Liver (tissue), 9 donors: Measurements from ENCODE around the gene PPM1K. TPM values are rescaled to one million over a fixed set of nuclear protein-coding genes. Genes with fewer than 3 reads are reported as not detected.

Experiments
- DNase-seq: peaks from one replicate; pipeline ENCODE4 v3.0.0-alpha.2; 2017; ENCODE audit warnings: low spot score
- H3K27ac ChIP-seq, 2 donors: one replicate each; pipeline ENCODE4 v1.7.0; 2013; ENCODE audit warnings: inconsistent platforms in 2 of 2, low read length in 2 of 2, control low read depth in 1 of 2, low read depth in 1 of 2, mild to moderate bottlenecking in 1 of 2
- H3K27me3 ChIP-seq, 4 donors: one replicate each; pipeline versions ENCODE4 v1.6.1 to v1.7.0; 2013; ENCODE audit warnings: low read length in 3 of 4, inconsistent platforms in 1 of 4, mild to moderate bottlenecking in 1 of 4, moderate library complexity in 1 of 4; ENCODE audit not compliant: control insufficient read depth in 4 of 4, insufficient read depth in 4 of 4
- H3K36me3 ChIP-seq, 4 donors: one replicate each; pipeline versions ENCODE4 v1.6.1 to v1.7.0; 2013; ENCODE audit warnings: low read length in 3 of 4, mild to moderate bottlenecking in 3 of 4, low read depth in 1 of 4, moderate library complexity in 1 of 4; ENCODE audit not compliant: control insufficient read depth in 4 of 4, insufficient read depth in 3 of 4
- H3K4me1 ChIP-seq, 4 donors: one replicate each; pipeline versions ENCODE4 v1.6.1 to v1.7.0; 2013; ENCODE audit warnings: low read length in 3 of 4, mild to moderate bottlenecking in 3 of 4, moderate library complexity in 1 of 4; ENCODE audit not compliant: control insufficient read depth in 4 of 4, insufficient read depth in 4 of 4
- H3K4me3 ChIP-seq, 3 donors: one replicate each; pipeline versions ENCODE4 v1.6.1 to v1.7.0; 2013; ENCODE audit warnings: low read length in 3 of 3, control low read depth in 1 of 3, low read depth in 1 of 3, mild to moderate bottlenecking in 1 of 3
- H3K9ac ChIP-seq, 2 donors: one replicate each; pipeline ENCODE4 v1.7.0; 2013; ENCODE audit warnings: low read length in 2 of 2, mild to moderate bottlenecking in 2 of 2, moderate library complexity in 2 of 2, control low read depth in 1 of 2, low read depth in 1 of 2
- H3K9me3 ChIP-seq, 4 donors: one replicate each; pipeline versions ENCODE4 v1.6.1 to v1.7.0; 2013; ENCODE audit warnings: low read length in 3 of 4; ENCODE audit not compliant: control insufficient read depth in 4 of 4
- EGR1 ChIP-seq, 2 donors: IDR thresholded peaks; 2 replicates each; pipeline ENCODE4 v1.6.1; 2016 to 2018; ENCODE audit warnings: antibody characterized with exemption in 2 of 2, low read depth in 2 of 2
- FOXA1 ChIP-seq: IDR thresholded peaks from 2 replicates; pipeline ENCODE4 v1.6.1; 2016; ENCODE audit warnings: antibody characterized with exemption
- FOXA2 ChIP-seq: IDR thresholded peaks from 2 replicates; pipeline ENCODE4 v1.6.1; 2016; ENCODE audit warnings: antibody characterized with exemption
- HNF4A ChIP-seq, 2 donors: conservative IDR thresholded peaks; 2 replicates each; pipeline ENCODE4 v1.6.1; 2016; ENCODE audit warnings: antibody characterized with exemption in 2 of 2, mild to moderate bottlenecking in 2 of 2
- JUND ChIP-seq, 2 donors: IDR thresholded peaks; 2 replicates each; pipeline ENCODE4 v1.6.1; 2016; ENCODE audit warnings: antibody characterized with exemption in 2 of 2
- NR2F2 ChIP-seq: IDR thresholded peaks from 2 replicates; pipeline ENCODE4 v1.6.1; 2016; ENCODE audit warnings: antibody characterized with exemption
- RAD21 ChIP-seq, 2 donors: IDR thresholded peaks; 2 replicates each; pipeline ENCODE4 v1.6.1; 2016; ENCODE audit warnings: antibody characterized with exemption in 2 of 2, mild to moderate bottlenecking in 2 of 2
- RXRA ChIP-seq, 2 donors: IDR thresholded peaks; 2 replicates each; pipeline ENCODE4 v1.6.1; 2017 to 2018; ENCODE audit warnings: antibody characterized with exemption in 2 of 2, mild to moderate bottlenecking in 1 of 2
- SP1 ChIP-seq: IDR thresholded peaks from 2 replicates; pipeline ENCODE4 v1.6.1; 2018; ENCODE audit warnings: antibody characterized with exemption, mild to moderate bottlenecking
- TAF1 ChIP-seq: conservative IDR thresholded peaks from 2 replicates; pipeline ENCODE4 v1.6.1; 2016; ENCODE audit warnings: antibody characterized with exemption, mild to moderate bottlenecking
- WGBS: extraction: QIAGEN DNeasy Blood & Tissue Kit; methylation state at CpG from one replicate; pipeline ENCODE4 v1.1.7; 2013; 5-methylcytosine and 5-hydroxymethylcytosine counted together
- polyA plus RNA-seq, 2 donors: library from polyadenylated mRNA; stranded (reverse) in 1 of 2; unstranded in 1 of 2; fragments of 200-250 nt in 1 of 2; fragments of >200 nt in 1 of 2; fragmentation: Nextera tagmentation in 1 of 2; extraction: Ambion mirVana in 1 of 2; gene quantifications; one replicate each; pipeline versions ENCODE4 v1.2.1 to v1.2.3, GENCODE V29; 2013 to 2015
- total RNA-seq, 2 donors: library from RNA; depleted of rRNA; stranded (reverse); fragments of >200 nt; gene quantifications; one replicate each; pipeline ENCODE4 v1.2.3, GENCODE V29; 2014
- TF ChIP-seq, protein P1 (sequence below): IDR thresholded peaks from 2 replicates; pipeline ENCODE4 v1.6.1; 2016; ENCODE audit warnings: antibody characterized with exemption
- TF ChIP-seq, protein P2 (sequence below): IDR thresholded peaks from 2 replicates; pipeline ENCODE4 v1.6.1; 2016; ENCODE audit warnings: antibody characterized with exemption, mild to moderate bottlenecking
- TF ChIP-seq, protein P3 (sequence below): fragments of 150-350 bp; IDR thresholded peaks from 2 replicates; pipeline ENCODE4 v1.5.1; 2017; ENCODE audit warnings: improper control_type of control experiment, low read depth, low read length; ENCODE audit not compliant: missing input control
- TF ChIP-seq, protein P4 (sequence below): IDR thresholded peaks from 2 replicates; pipeline ENCODE4 v1.6.1; 2016; ENCODE audit warnings: antibody characterized with exemption
- TF ChIP-seq, protein P5 (sequence below): IDR thresholded peaks from 2 replicates; pipeline ENCODE4 v1.6.1; 2016; ENCODE audit warnings: antibody characterized with exemption
- donor health status: healthy.
- donor health status: healthy.
- donor health status: healthy.
- donor health status: healthy.
- donor health status: healthy.

Gene PPM1K
- total and polyA plus RNA-seq, 4 donors = 1.3 to 12.7 (median 6.7) TPM

DNA sequence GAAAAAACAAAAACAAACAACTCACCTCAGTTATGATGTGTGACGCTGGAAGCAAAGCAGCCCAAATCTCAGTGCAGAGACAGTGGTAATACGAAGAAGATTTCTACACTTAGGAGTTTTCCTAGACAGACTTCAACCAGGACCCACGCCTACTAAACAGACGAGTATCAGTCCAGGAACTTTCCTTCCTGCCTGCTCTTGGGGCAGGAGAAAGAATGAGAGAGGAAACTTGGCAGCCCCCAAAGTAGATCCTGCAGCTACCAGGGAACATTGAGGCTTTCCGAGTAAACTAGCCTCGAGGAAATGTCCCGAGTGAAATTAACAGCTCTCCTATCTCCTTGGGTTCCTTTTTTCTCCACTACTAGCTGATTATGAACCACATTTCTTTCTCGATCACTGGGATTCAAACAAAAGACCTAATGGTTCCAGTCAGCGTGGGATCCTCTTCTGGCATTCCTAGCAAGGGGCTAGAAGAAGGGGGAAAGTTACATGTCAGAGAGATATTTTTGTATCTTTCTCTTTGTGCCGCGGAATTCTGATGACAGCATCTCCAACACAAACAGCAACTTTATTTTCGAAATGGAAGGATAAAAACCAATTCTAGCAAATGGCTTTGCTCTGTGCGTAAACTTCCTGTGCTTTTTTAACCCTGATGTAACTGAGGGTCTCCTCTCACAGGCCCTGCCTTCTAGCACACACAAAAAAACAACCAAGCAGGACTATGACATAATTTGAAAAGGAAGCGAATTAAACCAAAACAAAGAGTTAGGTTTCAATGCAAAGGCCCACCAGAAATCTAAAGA lies 53.2 kb downstream of the PPM1K start:
- no peak for DNase-seq
- TF ChIP-seq NR2F2 (no peak), RXRA (IDR thresholded peaks at IDR 0.05) (no peak), RAD21 (IDR thresholded peaks at IDR 0.05) (no peak), FOXA2 (no peak), JUND (IDR thresholded peaks at IDR 0.05) (no peak), TAF1 (no peak), EGR1 (IDR thresholded peaks at IDR 0.05; ENCODE audit: low read depth in 2 of 2) (no peak), HNF4A (conservative IDR thresholded peaks at IDR 0.05) (no peak), SP1 (no peak), FOXA1 (no peak)
- TF ChIP-seq, protein P1, sequence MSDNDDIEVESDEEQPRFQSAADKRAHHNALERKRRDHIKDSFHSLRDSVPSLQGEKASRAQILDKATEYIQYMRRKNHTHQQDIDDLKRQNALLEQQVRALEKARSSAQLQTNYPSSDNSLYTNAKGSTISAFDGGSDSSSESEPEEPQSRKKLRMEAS = no peak
- TF ChIP-seq, protein P2, sequence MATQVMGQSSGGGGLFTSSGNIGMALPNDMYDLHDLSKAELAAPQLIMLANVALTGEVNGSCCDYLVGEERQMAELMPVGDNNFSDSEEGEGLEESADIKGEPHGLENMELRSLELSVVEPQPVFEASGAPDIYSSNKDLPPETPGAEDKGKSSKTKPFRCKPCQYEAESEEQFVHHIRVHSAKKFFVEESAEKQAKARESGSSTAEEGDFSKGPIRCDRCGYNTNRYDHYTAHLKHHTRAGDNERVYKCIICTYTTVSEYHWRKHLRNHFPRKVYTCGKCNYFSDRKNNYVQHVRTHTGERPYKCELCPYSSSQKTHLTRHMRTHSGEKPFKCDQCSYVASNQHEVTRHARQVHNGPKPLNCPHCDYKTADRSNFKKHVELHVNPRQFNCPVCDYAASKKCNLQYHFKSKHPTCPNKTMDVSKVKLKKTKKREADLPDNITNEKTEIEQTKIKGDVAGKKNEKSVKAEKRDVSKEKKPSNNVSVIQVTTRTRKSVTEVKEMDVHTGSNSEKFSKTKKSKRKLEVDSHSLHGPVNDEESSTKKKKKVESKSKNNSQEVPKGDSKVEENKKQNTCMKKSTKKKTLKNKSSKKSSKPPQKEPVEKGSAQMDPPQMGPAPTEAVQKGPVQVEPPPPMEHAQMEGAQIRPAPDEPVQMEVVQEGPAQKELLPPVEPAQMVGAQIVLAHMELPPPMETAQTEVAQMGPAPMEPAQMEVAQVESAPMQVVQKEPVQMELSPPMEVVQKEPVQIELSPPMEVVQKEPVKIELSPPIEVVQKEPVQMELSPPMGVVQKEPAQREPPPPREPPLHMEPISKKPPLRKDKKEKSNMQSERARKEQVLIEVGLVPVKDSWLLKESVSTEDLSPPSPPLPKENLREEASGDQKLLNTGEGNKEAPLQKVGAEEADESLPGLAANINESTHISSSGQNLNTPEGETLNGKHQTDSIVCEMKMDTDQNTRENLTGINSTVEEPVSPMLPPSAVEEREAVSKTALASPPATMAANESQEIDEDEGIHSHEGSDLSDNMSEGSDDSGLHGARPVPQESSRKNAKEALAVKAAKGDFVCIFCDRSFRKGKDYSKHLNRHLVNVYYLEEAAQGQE = no peak
- TF ChIP-seq, protein P3, sequence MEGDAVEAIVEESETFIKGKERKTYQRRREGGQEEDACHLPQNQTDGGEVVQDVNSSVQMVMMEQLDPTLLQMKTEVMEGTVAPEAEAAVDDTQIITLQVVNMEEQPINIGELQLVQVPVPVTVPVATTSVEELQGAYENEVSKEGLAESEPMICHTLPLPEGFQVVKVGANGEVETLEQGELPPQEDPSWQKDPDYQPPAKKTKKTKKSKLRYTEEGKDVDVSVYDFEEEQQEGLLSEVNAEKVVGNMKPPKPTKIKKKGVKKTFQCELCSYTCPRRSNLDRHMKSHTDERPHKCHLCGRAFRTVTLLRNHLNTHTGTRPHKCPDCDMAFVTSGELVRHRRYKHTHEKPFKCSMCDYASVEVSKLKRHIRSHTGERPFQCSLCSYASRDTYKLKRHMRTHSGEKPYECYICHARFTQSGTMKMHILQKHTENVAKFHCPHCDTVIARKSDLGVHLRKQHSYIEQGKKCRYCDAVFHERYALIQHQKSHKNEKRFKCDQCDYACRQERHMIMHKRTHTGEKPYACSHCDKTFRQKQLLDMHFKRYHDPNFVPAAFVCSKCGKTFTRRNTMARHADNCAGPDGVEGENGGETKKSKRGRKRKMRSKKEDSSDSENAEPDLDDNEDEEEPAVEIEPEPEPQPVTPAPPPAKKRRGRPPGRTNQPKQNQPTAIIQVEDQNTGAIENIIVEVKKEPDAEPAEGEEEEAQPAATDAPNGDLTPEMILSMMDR = no peak
- TF ChIP-seq, protein P4, sequence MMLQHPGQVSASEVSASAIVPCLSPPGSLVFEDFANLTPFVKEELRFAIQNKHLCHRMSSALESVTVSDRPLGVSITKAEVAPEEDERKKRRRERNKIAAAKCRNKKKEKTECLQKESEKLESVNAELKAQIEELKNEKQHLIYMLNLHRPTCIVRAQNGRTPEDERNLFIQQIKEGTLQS = no peak
- TF ChIP-seq, protein P5, sequence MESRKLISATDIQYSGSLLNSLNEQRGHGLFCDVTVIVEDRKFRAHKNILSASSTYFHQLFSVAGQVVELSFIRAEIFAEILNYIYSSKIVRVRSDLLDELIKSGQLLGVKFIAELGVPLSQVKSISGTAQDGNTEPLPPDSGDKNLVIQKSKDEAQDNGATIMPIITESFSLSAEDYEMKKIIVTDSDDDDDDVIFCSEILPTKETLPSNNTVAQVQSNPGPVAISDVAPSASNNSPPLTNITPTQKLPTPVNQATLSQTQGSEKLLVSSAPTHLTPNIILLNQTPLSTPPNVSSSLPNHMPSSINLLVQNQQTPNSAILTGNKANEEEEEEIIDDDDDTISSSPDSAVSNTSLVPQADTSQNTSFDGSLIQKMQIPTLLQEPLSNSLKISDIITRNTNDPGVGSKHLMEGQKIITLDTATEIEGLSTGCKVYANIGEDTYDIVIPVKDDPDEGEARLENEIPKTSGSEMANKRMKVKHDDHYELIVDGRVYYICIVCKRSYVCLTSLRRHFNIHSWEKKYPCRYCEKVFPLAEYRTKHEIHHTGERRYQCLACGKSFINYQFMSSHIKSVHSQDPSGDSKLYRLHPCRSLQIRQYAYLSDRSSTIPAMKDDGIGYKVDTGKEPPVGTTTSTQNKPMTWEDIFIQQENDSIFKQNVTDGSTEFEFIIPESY = no peak
- Histone ChIP-seq H3K4me3 (peak overlapping the region in 1 of 3 donors; percentile 2), H3K27me3 (no peaks in the 10 kb centered on the region), H3K9me3 (no peaks in the 10 kb centered on the region), H3K27ac (peak overlapping the region in 1 of 2 donors; percentile 61), H3K36me3 (no peaks in the 10 kb centered on the region), H3K9ac (peak overlapping the region in 1 of 2 donors; percentile 53), H3K4me1 (no peaks in the 10 kb centered on the region)
- WGBS = 73% methylated on average over 14 of the region's 14 CpGs
